RCC 7860 (cell line): ENCODE measurements around the gene FKBP8.
"Not testable (repeated sequence)": the region's sequence is repeated elsewhere in the genome, so short reads cannot be mapped to it uniquely, and the experiment has no call there.

Experiments
- DNase-seq: peaks from one replicate; pipeline ENCODE4 v3.0.0-alpha.2; 2015; ENCODE audit warnings: low spot score
- FAIRE-seq: peaks from 2 replicates; lab custom pipeline; 2012; peaks lifted over from hg19 to GRCh38; lab: Jason Lieb, UNC

FKBP8 gene

GRCh38 chr19:18522862-18523440, 20.4 kb downstream of the FKBP8 start:
- FAIRE-seq, DNase-seq: not testable (repeated sequence)

GRCh38 chr19:18522124-18522861, 21.1 kb downstream of the FKBP8 start:
- peak; percentile 100 for DNase-seq
- FAIRE-seq: peak; percentile 91

GRCh38 chr19:18521692-18522123, 21.7 kb downstream of the FKBP8 start, which contains the start of gene ELL:
Gene ELL (minus strand): TSS chr19:18522070. CDS start chr19:18522055, 15 bp downstream.
- DNase-seq (no peak), FAIRE-seq (no peak)

- DNase-seq: no peak
- no peak for FAIRE-seq
Measured at GRCh38 chr19:18520848-18521691, 22.3 kb downstream of the FKBP8 start.

DNA sequence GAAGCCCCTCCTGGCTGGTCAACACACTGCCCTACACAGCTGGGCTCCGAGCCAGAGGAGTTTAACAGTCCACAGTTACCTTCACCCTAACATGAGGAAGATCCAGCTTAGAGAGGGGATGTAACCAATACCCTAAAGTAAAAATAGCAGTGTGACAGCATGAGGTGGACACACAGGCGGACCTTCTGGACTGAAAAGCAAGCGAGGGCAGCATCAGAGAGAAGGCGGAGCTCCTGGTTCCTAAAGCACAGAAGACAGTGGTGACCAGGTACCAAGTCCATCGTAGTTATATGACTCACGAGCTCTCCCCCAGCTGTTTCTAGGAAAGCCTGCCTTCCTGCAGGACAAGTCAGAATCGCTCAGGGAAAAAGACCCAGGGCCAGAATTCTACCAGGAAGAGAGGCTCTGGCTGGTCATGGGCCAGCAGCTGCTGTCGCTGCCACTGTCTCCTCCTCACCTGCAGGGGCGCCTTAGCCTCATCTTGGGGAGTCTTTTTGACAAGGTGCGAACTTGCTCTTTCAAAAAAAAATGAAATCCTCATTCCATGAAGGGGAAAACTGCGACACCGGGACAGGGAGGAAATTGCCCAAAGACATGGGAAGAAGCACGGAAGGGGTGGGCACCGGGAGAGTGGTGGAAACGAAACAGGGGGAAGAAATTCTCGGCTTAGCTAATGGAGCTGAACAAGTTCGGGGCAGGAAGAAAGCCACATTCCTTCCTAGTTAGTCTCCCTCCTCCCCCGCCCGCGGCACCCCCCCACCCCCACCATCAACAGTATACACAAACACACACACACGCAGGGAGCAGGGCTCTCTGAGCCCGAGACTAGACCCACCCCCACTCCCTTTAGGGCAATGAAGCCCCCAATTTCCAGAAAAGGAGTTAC, 23.2 kb downstream of the FKBP8 start:
- DNase-seq (peak; percentile 88), FAIRE-seq (peak; percentile 73)

- DNase-seq (no peak), FAIRE-seq (no peak)
Measured at GRCh38 chr19:18518639-18519038, 24.7 kb downstream of the FKBP8 start.

DNA sequence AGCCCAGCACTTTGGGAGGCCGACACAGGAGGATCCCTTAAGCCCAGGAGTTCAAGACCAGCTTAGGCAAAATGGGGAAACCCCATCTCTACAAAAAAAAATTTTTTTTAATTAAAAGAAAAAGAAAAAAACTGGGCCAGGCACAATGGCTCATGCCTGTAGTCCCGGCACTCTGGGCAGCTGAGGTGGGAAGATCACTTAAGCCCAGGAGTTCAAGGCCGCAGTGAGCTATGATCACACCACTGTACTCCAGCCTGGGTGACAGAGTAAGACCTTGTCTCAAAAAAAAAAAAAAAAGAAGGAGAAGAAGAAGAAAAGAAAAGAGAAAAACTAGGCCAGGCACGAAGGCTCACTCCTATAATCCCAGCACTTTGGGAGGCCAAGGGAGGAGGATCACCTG, 25.8 kb downstream of the FKBP8 start:
- no peak for DNase-seq

DNA sequence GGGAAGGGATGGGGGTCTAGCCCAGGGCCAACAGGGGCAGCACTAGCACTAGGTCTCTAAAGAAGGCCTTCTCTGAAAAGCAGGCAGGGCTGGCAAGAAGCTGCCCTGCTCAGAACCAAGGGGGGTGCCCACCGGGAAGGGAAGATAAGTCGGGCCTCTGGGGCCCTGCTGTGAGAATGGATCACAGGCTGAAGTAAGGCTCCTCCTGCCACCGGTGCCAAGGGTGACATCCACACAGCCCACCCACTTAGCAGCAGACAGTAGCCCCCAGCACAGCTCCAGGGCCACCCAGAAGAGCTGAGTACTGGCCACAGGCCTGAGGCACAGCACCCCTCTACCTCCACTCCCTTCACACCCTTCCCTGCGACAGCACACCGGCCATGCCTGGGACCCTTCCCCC, 27.4 kb downstream of the FKBP8 start:
- DNase-seq (no peak), FAIRE-seq (no peak)

More for the DNA sequence above, 25.8 kb downstream of the FKBP8 start:
- FAIRE-seq: no peak

GRCh38 chr19:18514800-18515682, 28.3 kb downstream of the FKBP8 start:
- FAIRE-seq (no peak), DNase-seq (peak; percentile 16)

DNA sequence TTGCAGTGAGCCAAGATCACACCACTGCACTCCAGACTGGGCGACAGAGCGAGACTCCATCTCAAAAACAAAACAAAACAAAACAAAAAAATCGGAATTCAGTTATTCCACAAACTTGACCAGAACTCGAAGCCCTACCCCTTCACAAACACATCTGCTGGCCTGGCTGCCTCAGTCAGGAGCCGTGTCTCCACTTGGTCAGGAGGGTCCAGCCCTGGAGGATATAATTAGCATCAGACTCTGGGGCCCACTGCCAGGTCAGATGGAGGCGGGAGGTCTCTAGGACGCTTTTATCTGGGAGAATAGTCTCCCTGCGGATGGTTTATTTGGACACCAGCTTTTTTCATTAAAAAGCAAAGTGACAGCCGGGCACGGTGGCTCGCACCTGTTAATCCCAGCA, 29.5 kb downstream of the FKBP8 start:
- FAIRE-seq: no peak
- DNase-seq: no peak

DNA sequence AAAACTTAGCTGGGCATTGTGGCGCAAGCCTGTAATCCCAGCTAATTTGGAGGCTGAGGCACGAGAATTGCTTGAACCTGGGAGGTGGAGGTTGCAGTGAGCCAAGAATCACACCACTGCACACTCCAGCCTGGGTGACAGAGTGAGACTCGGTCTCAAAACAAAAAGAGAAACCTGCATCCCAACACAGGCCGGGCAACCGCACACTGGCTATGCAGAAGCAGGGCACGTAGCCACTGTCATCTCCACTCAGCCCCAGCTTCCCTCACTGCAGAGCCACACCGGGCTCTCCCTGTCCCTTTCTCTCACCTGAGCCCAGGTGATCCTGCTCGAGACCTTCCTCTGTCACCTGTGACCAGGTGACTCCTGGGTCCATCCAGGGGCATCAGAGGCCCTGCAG, 33.2 kb downstream of the FKBP8 start:
- DNase-seq: no peak
- FAIRE-seq: no peak

DNA sequence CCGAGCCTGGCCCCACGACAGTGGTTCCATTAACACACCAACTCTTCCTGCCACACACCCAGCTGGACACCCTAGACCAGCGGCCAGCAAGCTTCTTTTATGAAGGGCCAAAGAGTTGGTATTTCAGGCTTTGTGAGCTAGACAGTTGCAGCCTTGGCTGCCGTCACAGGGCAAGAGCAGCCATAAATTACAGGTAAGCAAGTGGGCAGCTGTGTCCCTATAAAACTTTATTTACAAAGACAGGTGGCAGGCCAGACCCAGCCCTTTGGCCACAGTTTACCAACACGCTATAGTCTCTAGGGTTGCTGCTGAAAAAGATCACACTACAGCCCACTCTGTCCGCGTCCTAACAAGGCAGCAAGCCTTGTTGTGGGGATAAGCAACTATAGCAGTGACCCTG, 34.8 kb downstream of the FKBP8 start:
- no peak for DNase-seq
- FAIRE-seq: no peak

GRCh38 chr19:18507727-18508440, 35.5 kb downstream of the FKBP8 start:
- DNase-seq: no peak
- no peak for FAIRE-seq

- no peak for DNase-seq
- FAIRE-seq: no peak
Measured at GRCh38 chr19:18507021-18507726, 36.2 kb downstream of the FKBP8 start.

- no peak for DNase-seq
- no peak for FAIRE-seq
Measured at GRCh38 chr19:18506101-18506930, 37.1 kb downstream of the FKBP8 start.

- DNase-seq (no peak), FAIRE-seq (no peak)
Measured at GRCh38 chr19:18504886-18505610, 38.3 kb downstream of the FKBP8 start.
